ENCODE measurements around the gene UMAD1.

The UMAD1 gene

GRCh38 chr7:7761974-7762779 is 121.6 kb downstream of the UMAD1 start:
- DNase-seq (ENCODE audit: low spot score): peak; percentile 32

GRCh38 chr7:7764520-7765396 is 124.2 kb downstream of the UMAD1 start:
- FAIRE-seq (no peak), DNase-seq (ENCODE audit: low spot score) (no peak)

More at GRCh38 chr7:7761974-7762779, 121.6 kb downstream of the UMAD1 start:
- FAIRE-seq: no peak

- DNase-seq (ENCODE audit: low spot score): no peak
- peak; percentile 5 for FAIRE-seq
These were observed 124.9 kb downstream of the UMAD1 start for GRCh38 chr7:7765422-7765821.

- DNase-seq (ENCODE audit: low spot score): no peak
- no peak for FAIRE-seq
These were observed 126.1 kb downstream of the UMAD1 start for GRCh38 chr7:7766671-7767070.

- FAIRE-seq: no peak
- DNase-seq (ENCODE audit: low spot score): no peak
These were observed 128.6 kb downstream of the UMAD1 start for GRCh38 chr7:7768977-7769709.

- DNase-seq (ENCODE audit: low spot score) (no peak), FAIRE-seq (no peak)
These were observed 129.4 kb downstream of the UMAD1 start for GRCh38 chr7:7769710-7770627.

GRCh38 chr7:7771452-7771851 is 130.9 kb downstream of the UMAD1 start:
- FAIRE-seq: no peak
- DNase-seq (ENCODE audit: low spot score): no peak

- no peak for DNase-seq (ENCODE audit: low spot score)
- FAIRE-seq: no peak
These were observed 131.9 kb downstream of the UMAD1 start for GRCh38 chr7:7772397-7772821.

GRCh38 chr7:7773334-7774309 is 133.1 kb downstream of the UMAD1 start:
- DNase-seq (ENCODE audit: low spot score) (no peak), FAIRE-seq (no peak)

- DNase-seq (ENCODE audit: low spot score) (no peak), FAIRE-seq (no peak)
These were observed 139.3 kb downstream of the UMAD1 start for GRCh38 chr7:7779888-7780287.

GRCh38 chr7:7783001-7783400 is 142.4 kb downstream of the UMAD1 start:
- FAIRE-seq: no peak
- no peak for DNase-seq (ENCODE audit: low spot score)

- FAIRE-seq (no peak), DNase-seq (ENCODE audit: low spot score) (no peak)
These were observed 144.9 kb downstream of the UMAD1 start for GRCh38 chr7:7785344-7785973.

GRCh38 chr7:7786595-7786994 is 146.0 kb downstream of the UMAD1 start:
- FAIRE-seq: no peak

GRCh38 chr7:7789551-7789988 is 149.0 kb downstream of the UMAD1 start:
- DNase-seq (ENCODE audit: low spot score) (no peak), FAIRE-seq (no peak)

More at GRCh38 chr7:7786595-7786994, 146.0 kb downstream of the UMAD1 start:
- DNase-seq (ENCODE audit: low spot score): no peak

- DNase-seq (ENCODE audit: low spot score): no peak
- no peak for FAIRE-seq
These were observed 149.6 kb downstream of the UMAD1 start for GRCh38 chr7:7790041-7790741.

- FAIRE-seq (no peak), DNase-seq (ENCODE audit: low spot score) (no peak)
These were observed 151.0 kb downstream of the UMAD1 start for GRCh38 chr7:7791523-7791922.

- no peak for DNase-seq (ENCODE audit: low spot score)
- FAIRE-seq: no peak
These were observed 151.5 kb downstream of the UMAD1 start for GRCh38 chr7:7792056-7792455.

- DNase-seq (ENCODE audit: low spot score): no peak
- FAIRE-seq: no peak
These were observed 152.7 kb downstream of the UMAD1 start for GRCh38 chr7:7793249-7793648.

Measured in RCC 7860 (cell line).